ENCODE results near the gene CNTNAP5.

CNTNAP5 gene

DNA sequence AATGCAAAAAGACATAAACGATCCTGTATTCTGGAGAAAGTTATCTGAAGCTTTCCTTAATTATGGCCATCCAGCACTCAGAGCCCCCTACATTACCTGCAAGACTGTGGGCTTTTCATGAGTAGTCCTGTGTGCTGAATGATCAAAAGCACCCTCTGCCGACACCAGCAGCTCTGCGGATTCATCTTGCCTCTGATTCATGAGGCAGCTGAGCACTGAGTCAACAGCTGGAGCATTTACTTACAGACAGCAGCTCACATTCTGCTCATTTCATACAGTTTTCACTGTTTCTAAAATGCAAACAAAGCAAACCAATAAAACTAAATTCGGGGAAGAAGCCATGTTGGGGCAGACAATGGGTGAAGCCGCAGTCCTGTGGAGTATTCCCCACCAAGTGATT is 886.5 kb downstream of the CNTNAP5 start:
- Histone ChIP-seq H3K9me3 (ENCODE audit: insufficient read depth, low read depth, low read length) (no peaks in the 10 kb centered on the region), H3K27ac (ENCODE audit: low read depth, low read length) (no peak overlapping the region), H3K27me3 (ENCODE audit: insufficient read depth, low read length) (no peaks in the 10 kb centered on the region), H2AK5ac (ENCODE audit: low read length) (no peak overlapping the region), H2AFZ (ENCODE audit: insufficient read depth, low read length, poor library complexity) (no peak overlapping the region), H3K14ac (ENCODE audit: low read length) (no peak overlapping the region), H3K4me3 (ENCODE audit: low read depth, low read length) (no peak overlapping the region), H3K79me1 (ENCODE audit: low read length) (no peaks in the 10 kb centered on the region), H2BK12ac (ENCODE audit: low read length) (no peak overlapping the region), H2BK5ac (ENCODE audit: low read depth, low read length, poor library complexity) (no peak overlapping the region), H3K79me2 (ENCODE audit: control insufficient read depth, insufficient read depth, low read length, poor library complexity) (no peaks in the 10 kb centered on the region), H3K23ac (ENCODE audit: low read length) (no peak overlapping the region), H2BK120ac (ENCODE audit: insufficient read depth, low read length, poor library complexity) (no peak overlapping the region), H4K12ac (ENCODE audit: low read depth, low read length) (no peak overlapping the region), H4K91ac (ENCODE audit: low read depth, low read length) (no peak overlapping the region), H4K8ac (ENCODE audit: low read depth, low read length) (no peak overlapping the region), H3K4me1 (ENCODE audit: control insufficient read depth in 1 of 2, insufficient read depth in 2 of 2, low read length in 2 of 2) (no peaks in the 10 kb centered on the region), H3K4ac (ENCODE audit: low read depth, low read length) (no peak overlapping the region), H3K9ac (ENCODE audit: low read length) (no peak overlapping the region), H3K36me3 (ENCODE audit: control insufficient read depth in 1 of 2, insufficient read depth in 2 of 2, low read length in 2 of 2) (no peaks in the 10 kb centered on the region), H3K4me2 (ENCODE audit: low read length) (no peak overlapping the region), H3K18ac (ENCODE audit: low read length) (no peak overlapping the region)
- no CpG with 5 or more reads among the region's 5 CpGs for WGBS (ENCODE audit: extremely low coverage, insufficient coverage, insufficient read length)
- no peak for DNase-seq

GRCh38 chr2:124913868-124914267 is 888.8 kb downstream of the CNTNAP5 start:
- no peak overlapping the region for H4K91ac ChIP-seq (ENCODE audit: low read depth, low read length)
- no peaks in the 10 kb centered on the region for H3K27me3 ChIP-seq (ENCODE audit: insufficient read depth, low read length)
- no peak overlapping the region for H2BK120ac ChIP-seq (ENCODE audit: insufficient read depth, low read length, poor library complexity)
- H4K8ac ChIP-seq (ENCODE audit: low read depth, low read length) = no peak overlapping the region
- no peaks in the 10 kb centered on the region for H3K79me1 ChIP-seq (ENCODE audit: low read length)
- H2AK5ac ChIP-seq (ENCODE audit: low read length) = no peak overlapping the region
- no peaks in the 10 kb centered on the region for H3K4me1 ChIP-seq (ENCODE audit: control insufficient read depth in 1 of 2, insufficient read depth in 2 of 2, low read length in 2 of 2)
- no peak for DNase-seq
- no peak overlapping the region for H4K12ac ChIP-seq (ENCODE audit: low read depth, low read length)
- no CpG with 5 or more reads among the region's 9 CpGs for WGBS (ENCODE audit: extremely low coverage, insufficient coverage, insufficient read length)
- no peak overlapping the region for H3K9ac ChIP-seq (ENCODE audit: low read length)
- no peaks in the 10 kb centered on the region for H3K79me2 ChIP-seq (ENCODE audit: control insufficient read depth, insufficient read depth, low read length, poor library complexity)
- no peak overlapping the region for H2AFZ ChIP-seq (ENCODE audit: insufficient read depth, low read length, poor library complexity)
- no peak overlapping the region for H3K4ac ChIP-seq (ENCODE audit: low read depth, low read length)
- no peaks in the 10 kb centered on the region for H3K9me3 ChIP-seq (ENCODE audit: insufficient read depth, low read depth, low read length)
- no peak overlapping the region for H2BK12ac ChIP-seq (ENCODE audit: low read length)
- no peak overlapping the region for H3K4me3 ChIP-seq (ENCODE audit: low read depth, low read length)
- H3K4me2 ChIP-seq (ENCODE audit: low read length) = no peak overlapping the region
- H3K27ac ChIP-seq (ENCODE audit: low read depth, low read length) = no peak overlapping the region
- no peak overlapping the region for H3K14ac ChIP-seq (ENCODE audit: low read length)
- no peak overlapping the region for H3K23ac ChIP-seq (ENCODE audit: low read length)
- no peaks in the 10 kb centered on the region for H3K36me3 ChIP-seq (ENCODE audit: control insufficient read depth in 1 of 2, insufficient read depth in 2 of 2, low read length in 2 of 2)
- no peak overlapping the region for H3K18ac ChIP-seq (ENCODE audit: low read length)
- no peak overlapping the region for H2BK5ac ChIP-seq (ENCODE audit: low read depth, low read length, poor library complexity)

DNA sequence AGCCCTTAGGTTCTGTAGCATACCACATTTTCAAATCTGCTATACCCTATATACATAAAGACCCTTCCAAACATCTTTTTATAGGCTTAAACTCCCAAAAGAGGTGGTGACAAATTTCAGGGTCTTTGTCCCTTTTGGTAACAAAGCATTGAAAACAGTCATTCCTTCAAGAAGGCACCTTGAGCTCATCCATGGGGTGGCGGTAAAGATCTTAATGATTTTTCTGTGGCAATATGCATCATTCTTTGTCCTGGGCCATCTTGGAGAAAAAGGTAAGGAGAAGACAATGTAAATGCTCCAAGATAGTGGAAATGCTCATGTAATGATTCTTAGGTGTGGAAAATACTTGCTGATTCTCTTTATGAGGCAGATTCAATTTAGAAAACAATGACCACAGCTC is 890.5 kb downstream of the CNTNAP5 start:
- H2AFZ ChIP-seq (ENCODE audit: insufficient read depth, low read length, poor library complexity) = no peak overlapping the region
- no peak overlapping the region for H3K18ac ChIP-seq (ENCODE audit: low read length)
- no peak overlapping the region for H3K9ac ChIP-seq (ENCODE audit: low read length)
- H3K79me1 ChIP-seq (ENCODE audit: low read length) = no peaks in the 10 kb centered on the region
- no peaks in the 10 kb centered on the region for H3K36me3 ChIP-seq (ENCODE audit: control insufficient read depth in 1 of 2, insufficient read depth in 2 of 2, low read length in 2 of 2)
- H3K9me3 ChIP-seq (ENCODE audit: insufficient read depth, low read depth, low read length) = no peaks in the 10 kb centered on the region
- no peak overlapping the region for H4K91ac ChIP-seq (ENCODE audit: low read depth, low read length)
- no peak overlapping the region for H3K23ac ChIP-seq (ENCODE audit: low read length)
- no peak overlapping the region for H2BK12ac ChIP-seq (ENCODE audit: low read length)
- no peak overlapping the region for H3K4ac ChIP-seq (ENCODE audit: low read depth, low read length)
- H3K27ac ChIP-seq (ENCODE audit: low read depth, low read length) = no peak overlapping the region
- no peak overlapping the region for H3K4me3 ChIP-seq (ENCODE audit: low read depth, low read length)
- H3K4me1 ChIP-seq (ENCODE audit: control insufficient read depth in 1 of 2, insufficient read depth in 2 of 2, low read length in 2 of 2) = no peaks in the 10 kb centered on the region
- no peak overlapping the region for H2BK5ac ChIP-seq (ENCODE audit: low read depth, low read length, poor library complexity)
- H2AK5ac ChIP-seq (ENCODE audit: low read length) = no peak overlapping the region
- no peak overlapping the region for H4K12ac ChIP-seq (ENCODE audit: low read depth, low read length)
- H2BK120ac ChIP-seq (ENCODE audit: insufficient read depth, low read length, poor library complexity) = no peak overlapping the region
- DNase-seq = no peak
- H3K27me3 ChIP-seq (ENCODE audit: insufficient read depth, low read length) = no peaks in the 10 kb centered on the region
- H3K79me2 ChIP-seq (ENCODE audit: control insufficient read depth, insufficient read depth, low read length, poor library complexity) = no peaks in the 10 kb centered on the region
- no CpG with 5 or more reads among the region's 1 CpG for WGBS (ENCODE audit: extremely low coverage, insufficient coverage, insufficient read length)
- no peak overlapping the region for H4K8ac ChIP-seq (ENCODE audit: low read depth, low read length)
- H3K4me2 ChIP-seq (ENCODE audit: low read length) = no peak overlapping the region
- H3K14ac ChIP-seq (ENCODE audit: low read length) = no peak overlapping the region

- H3K23ac ChIP-seq (ENCODE audit: low read length) = no peak overlapping the region
- no peaks in the 10 kb centered on the region for H3K4me1 ChIP-seq (ENCODE audit: control insufficient read depth in 1 of 2, insufficient read depth in 2 of 2, low read length in 2 of 2)
- H3K79me2 ChIP-seq (ENCODE audit: control insufficient read depth, insufficient read depth, low read length, poor library complexity) = no peaks in the 10 kb centered on the region
- no peak overlapping the region for H3K14ac ChIP-seq (ENCODE audit: low read length)
- no peaks in the 10 kb centered on the region for H3K79me1 ChIP-seq (ENCODE audit: low read length)
- no peaks in the 10 kb centered on the region for H3K9me3 ChIP-seq (ENCODE audit: insufficient read depth, low read depth, low read length)
- H3K27ac ChIP-seq (ENCODE audit: low read depth, low read length) = no peak overlapping the region
- no peak for DNase-seq
- H2BK12ac ChIP-seq (ENCODE audit: low read length) = no peak overlapping the region
- H4K8ac ChIP-seq (ENCODE audit: low read depth, low read length) = no peak overlapping the region
- H3K4me2 ChIP-seq (ENCODE audit: low read length) = no peak overlapping the region
- WGBS (ENCODE audit: extremely low coverage, insufficient coverage, insufficient read length) = no CpG with 5 or more reads among the region's 2 CpGs
- no peak overlapping the region for H3K18ac ChIP-seq (ENCODE audit: low read length)
- H4K91ac ChIP-seq (ENCODE audit: low read depth, low read length) = no peak overlapping the region
- no peak overlapping the region for H3K4me3 ChIP-seq (ENCODE audit: low read depth, low read length)
- no peak overlapping the region for H4K12ac ChIP-seq (ENCODE audit: low read depth, low read length)
- no peaks in the 10 kb centered on the region for H3K36me3 ChIP-seq (ENCODE audit: control insufficient read depth in 1 of 2, insufficient read depth in 2 of 2, low read length in 2 of 2)
- no peaks in the 10 kb centered on the region for H3K27me3 ChIP-seq (ENCODE audit: insufficient read depth, low read length)
- no peak overlapping the region for H2BK120ac ChIP-seq (ENCODE audit: insufficient read depth, low read length, poor library complexity)
- no peak overlapping the region for H3K9ac ChIP-seq (ENCODE audit: low read length)
- no peak overlapping the region for H2BK5ac ChIP-seq (ENCODE audit: low read depth, low read length, poor library complexity)
- no peak overlapping the region for H2AK5ac ChIP-seq (ENCODE audit: low read length)
- no peak overlapping the region for H3K4ac ChIP-seq (ENCODE audit: low read depth, low read length)
- H2AFZ ChIP-seq (ENCODE audit: insufficient read depth, low read length, poor library complexity) = no peak overlapping the region
Measured at GRCh38 chr2:124919296-124919695, 894.2 kb downstream of the CNTNAP5 start.
